Measurements from ENCODE around the gene ZMYND19.
"Not testable (repeated sequence)": the region's sequence is repeated elsewhere in the genome, so short reads cannot be mapped to it uniquely, and the experiment has no call there.

Gene ZMYND19

DNA sequence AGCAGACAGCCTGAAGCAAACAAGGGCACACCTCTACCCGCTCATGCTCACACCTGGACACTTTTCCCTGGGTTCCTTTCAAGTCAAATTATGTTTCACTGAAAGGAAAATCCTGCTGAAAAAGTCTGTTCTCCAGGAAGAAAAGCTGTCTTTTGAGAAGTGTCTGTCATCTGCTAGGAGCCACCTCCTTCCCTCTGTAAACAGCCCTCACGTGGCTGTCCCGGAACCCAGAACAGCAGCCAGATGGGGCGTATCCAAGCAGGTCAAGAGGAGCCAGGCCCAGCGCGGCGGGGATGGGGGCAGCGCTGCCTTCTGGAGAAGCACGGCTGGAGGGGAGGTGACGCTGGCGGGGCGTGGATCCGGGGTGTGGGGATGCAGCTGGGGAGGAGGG lies 40.1 kb downstream of the ZMYND19 start, which contains the start of gene PNPLA7:
PNPLA7 (minus strand) TSS at position 172 of the 391 bp plus-strand sequence. CDS start 205 bp downstream, outside the sequence.
- Histone ChIP-seq H3K9ac (ENCODE audit: low read length) (peak within 1 kb of the TSS; percentile 86), H3K27me3 (replicated peaks; ENCODE audit: control insufficient read depth, insufficient read depth, low read length) (no peaks in the 10 kb centered on the region), H3K4me1 (ENCODE audit: control insufficient read depth, insufficient read depth, low read length) (peaks cover 28% of the 10 kb centered on the region), H3K4me3 (ENCODE audit: low read length) (peak within 1 kb of the TSS; percentile 81), H3K36me3 (ENCODE audit: control insufficient read depth, insufficient read depth, low read length, severe bottlenecking) (peaks cover 11% of the 10 kb centered on the region), H3K9me3 (ENCODE audit: control insufficient read depth, low read length) (no peaks in the 10 kb centered on the region)
- peak; percentile 65 for DNase-seq (ENCODE audit: low read depth)

DNA sequence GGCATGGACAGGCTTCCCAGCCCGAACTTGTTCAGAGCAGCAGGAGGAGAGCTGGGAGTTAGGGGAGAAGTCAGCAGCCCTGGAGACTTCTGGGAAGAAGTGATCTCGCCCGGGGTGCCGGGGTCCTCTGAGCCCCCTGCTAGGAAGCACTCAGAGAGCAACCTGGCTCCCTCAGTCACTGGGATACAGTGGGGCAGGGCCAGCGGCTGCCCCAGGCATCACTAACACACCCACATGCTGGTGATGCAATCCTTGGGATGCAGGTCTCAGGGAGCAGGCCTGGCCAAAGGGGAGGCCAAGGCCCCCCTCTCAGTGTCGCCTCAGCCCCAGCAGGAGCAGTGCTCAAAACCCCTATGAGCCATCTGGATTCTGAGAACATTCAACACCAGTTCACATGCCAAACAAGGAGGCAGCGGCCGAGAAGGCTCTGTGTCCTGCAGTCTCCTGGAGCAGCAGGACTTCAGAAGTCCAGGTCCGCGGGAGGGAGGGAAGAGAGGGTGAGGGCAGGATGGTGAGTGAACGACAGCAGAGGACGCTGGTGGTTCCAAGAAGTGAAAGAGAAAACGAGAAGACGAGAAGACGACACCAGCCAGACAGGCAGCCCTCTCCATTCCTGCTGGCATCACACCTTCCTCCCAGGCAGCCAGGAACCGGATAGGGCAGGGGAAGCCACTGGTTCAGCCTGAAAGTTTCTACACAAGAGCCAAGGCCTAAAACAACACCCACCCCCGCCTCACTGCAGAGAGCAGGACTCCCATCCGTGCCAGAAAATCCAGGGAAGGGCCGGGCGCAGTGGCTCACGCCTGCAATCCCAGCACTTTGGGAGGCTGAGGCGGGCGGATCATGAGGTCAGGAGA lies 42.4 kb downstream of the ZMYND19 start:
- H3K4me3 ChIP-seq (ENCODE audit: low read length), result no peak overlapping the region
- DNase-seq (ENCODE audit: low read depth), result no peak
- no peaks in the 10 kb centered on the region for H3K9me3 ChIP-seq (ENCODE audit: control insufficient read depth, low read length)
- H3K36me3 ChIP-seq (ENCODE audit: control insufficient read depth, insufficient read depth, low read length, severe bottlenecking), result no peaks in the 10 kb centered on the region
- H3K27me3 ChIP-seq (replicated peaks; ENCODE audit: control insufficient read depth, insufficient read depth, low read length), result no peaks in the 10 kb centered on the region
- peak overlapping the region; percentile 45 for H3K9ac ChIP-seq (ENCODE audit: low read length)
- peaks cover 49% of the 10 kb centered on the region for H3K4me1 ChIP-seq (ENCODE audit: control insufficient read depth, insufficient read depth, low read length)

GRCh38 chr9:137545123-137545522 lies 45.2 kb downstream of the ZMYND19 start:
- peak overlapping the region; percentile 65 for H3K4me3 ChIP-seq (ENCODE audit: low read length)
- H3K36me3 ChIP-seq (ENCODE audit: control insufficient read depth, insufficient read depth, low read length, severe bottlenecking), result peaks cover 7% of the 10 kb centered on the region
- H3K9me3 ChIP-seq (ENCODE audit: control insufficient read depth, low read length), result no peaks in the 10 kb centered on the region
- H3K27me3 ChIP-seq (replicated peaks; ENCODE audit: control insufficient read depth, insufficient read depth, low read length), result no peaks in the 10 kb centered on the region
- peaks cover 60% of the 10 kb centered on the region for H3K4me1 ChIP-seq (ENCODE audit: control insufficient read depth, insufficient read depth, low read length)
- H3K9ac ChIP-seq (ENCODE audit: low read length), result peak overlapping the region; percentile 75
- DNase-seq (ENCODE audit: low read depth), result no peak

DNA sequence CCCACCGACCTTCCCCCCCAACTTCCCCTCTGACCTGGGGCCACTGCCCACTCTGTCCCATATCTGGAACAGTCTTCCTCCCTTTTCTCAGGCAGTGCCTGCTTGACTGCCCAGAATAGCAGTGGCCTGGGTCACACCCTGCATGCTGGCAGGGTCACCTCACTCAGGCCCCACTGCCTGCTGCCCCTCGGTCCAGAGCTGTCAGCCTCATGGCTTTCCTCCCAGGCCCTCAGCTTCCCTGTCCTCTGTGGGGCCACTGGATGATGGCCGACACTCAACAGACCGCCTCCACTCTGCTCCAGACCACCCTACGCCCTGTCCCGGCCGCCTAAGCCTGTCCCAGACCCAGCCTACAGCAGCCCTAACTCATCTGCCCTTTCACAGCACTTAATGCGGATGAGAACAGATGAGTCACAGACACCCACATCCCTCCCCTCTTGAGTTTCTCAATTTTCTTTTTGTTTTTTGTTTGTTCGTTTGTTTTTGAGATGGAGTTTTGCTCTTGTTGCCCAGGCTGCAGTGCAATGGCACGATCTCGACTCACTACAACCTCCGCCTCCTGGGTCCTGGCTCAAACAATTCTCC lies 46.0 kb downstream of the ZMYND19 start:
- H3K4me3 ChIP-seq (ENCODE audit: low read length), result peak overlapping the region; percentile 65

DNA sequence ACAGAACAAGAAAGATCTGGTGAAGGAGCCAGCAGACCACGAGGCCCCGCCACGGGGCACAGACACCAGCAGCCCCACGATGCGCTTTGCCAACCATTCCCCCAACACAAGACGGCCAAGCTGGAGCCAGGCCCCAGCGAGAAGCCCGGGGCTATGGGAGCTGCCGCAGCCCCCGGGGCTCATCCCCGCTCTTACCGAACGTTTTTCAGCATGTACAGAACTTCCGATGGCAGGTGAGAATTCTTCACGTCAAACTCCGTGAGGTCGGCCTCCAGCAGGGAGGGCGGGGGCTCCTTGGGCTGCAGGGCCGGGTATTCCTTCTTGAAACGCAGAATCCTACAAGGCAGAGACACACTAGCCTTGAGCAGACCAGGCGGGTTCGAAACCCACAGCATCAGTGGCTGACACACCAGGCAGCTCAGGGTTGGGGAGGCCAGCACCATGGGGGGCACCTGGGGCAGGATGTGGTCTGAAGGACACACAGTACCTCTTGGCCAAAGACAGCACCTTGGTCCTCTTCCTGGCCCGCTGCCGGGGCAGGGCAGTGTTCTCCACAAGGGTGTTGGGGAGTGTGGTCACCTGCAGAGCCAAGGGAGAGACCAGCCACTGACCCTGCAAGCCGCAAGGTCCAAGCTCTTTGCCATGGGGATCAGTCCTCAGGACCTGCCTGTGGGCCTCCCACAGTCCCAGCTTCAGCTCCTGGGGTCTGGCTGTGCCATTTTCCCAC lies 46.9 kb downstream of the ZMYND19 start:
- Histone ChIP-seq H3K4me3 (ENCODE audit: low read length) (peak overlapping the region; percentile 65), H3K9me3 (ENCODE audit: control insufficient read depth, low read length) (no peaks in the 10 kb centered on the region), H3K4me1 (ENCODE audit: control insufficient read depth, insufficient read depth, low read length) (peaks cover 47% of the 10 kb centered on the region), H3K9ac (ENCODE audit: low read length) (peak overlapping the region; percentile 75), H3K27me3 (replicated peaks; ENCODE audit: control insufficient read depth, insufficient read depth, low read length) (no peaks in the 10 kb centered on the region), H3K36me3 (ENCODE audit: control insufficient read depth, insufficient read depth, low read length, severe bottlenecking) (peaks cover 7% of the 10 kb centered on the region)
- no peak for DNase-seq (ENCODE audit: low read depth)

More for the DNA sequence above, 46.0 kb downstream of the ZMYND19 start:
- Histone ChIP-seq H3K9me3 (ENCODE audit: control insufficient read depth, low read length) (no peaks in the 10 kb centered on the region), H3K4me1 (ENCODE audit: control insufficient read depth, insufficient read depth, low read length) (peaks cover 53% of the 10 kb centered on the region), H3K27me3 (replicated peaks; ENCODE audit: control insufficient read depth, insufficient read depth, low read length) (no peaks in the 10 kb centered on the region), H3K36me3 (ENCODE audit: control insufficient read depth, insufficient read depth, low read length, severe bottlenecking) (peaks cover 7% of the 10 kb centered on the region), H3K9ac (ENCODE audit: low read length) (peak overlapping the region; percentile 75)
- no peak for DNase-seq (ENCODE audit: low read depth)

GRCh38 chr9:137542486-137542885 lies 47.8 kb downstream of the ZMYND19 start:
- Histone ChIP-seq H3K4me1 (ENCODE audit: control insufficient read depth, insufficient read depth, low read length) (peaks cover 38% of the 10 kb centered on the region), H3K9me3 (ENCODE audit: control insufficient read depth, low read length) (no peaks in the 10 kb centered on the region), H3K9ac (ENCODE audit: low read length) (no peak overlapping the region), H3K27me3 (replicated peaks; ENCODE audit: control insufficient read depth, insufficient read depth, low read length) (no peaks in the 10 kb centered on the region), H3K4me3 (ENCODE audit: low read length) (no peak overlapping the region), H3K36me3 (ENCODE audit: control insufficient read depth, insufficient read depth, low read length, severe bottlenecking) (peaks cover 10% of the 10 kb centered on the region)
- DNase-seq (ENCODE audit: low read depth), result no peak

DNA sequence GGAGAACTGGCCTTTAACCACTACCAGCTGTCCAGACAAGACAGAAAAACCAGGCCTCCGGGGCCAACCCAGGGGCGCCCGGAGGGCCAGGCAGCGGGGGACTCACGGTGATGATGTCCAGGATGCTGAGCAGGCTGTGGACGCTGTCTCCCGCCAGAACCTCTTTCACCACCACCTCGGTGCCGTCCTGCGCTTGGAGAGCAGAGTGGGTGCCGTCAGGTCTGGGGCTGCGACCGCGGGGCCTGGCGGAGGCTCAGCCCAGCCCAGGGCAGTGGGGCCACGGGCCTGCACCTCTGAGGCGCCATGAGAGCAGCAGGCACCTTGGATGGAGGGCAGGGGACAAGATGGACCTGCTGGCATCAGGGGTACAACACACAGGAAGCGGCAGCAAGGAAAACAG lies 49.8 kb downstream of the ZMYND19 start:
- Histone ChIP-seq H3K36me3 (ENCODE audit: control insufficient read depth, insufficient read depth, low read length, severe bottlenecking) (peaks cover 10% of the 10 kb centered on the region), H3K9ac (ENCODE audit: low read length) (no peak overlapping the region), H3K27me3 (replicated peaks; ENCODE audit: control insufficient read depth, insufficient read depth, low read length) (no peaks in the 10 kb centered on the region), H3K4me1 (ENCODE audit: control insufficient read depth, insufficient read depth, low read length) (peaks cover 32% of the 10 kb centered on the region), H3K9me3 (ENCODE audit: control insufficient read depth, low read length) (no peaks in the 10 kb centered on the region), H3K4me3 (ENCODE audit: low read length) (no peak overlapping the region)
- no peak for DNase-seq (ENCODE audit: low read depth)

DNA sequence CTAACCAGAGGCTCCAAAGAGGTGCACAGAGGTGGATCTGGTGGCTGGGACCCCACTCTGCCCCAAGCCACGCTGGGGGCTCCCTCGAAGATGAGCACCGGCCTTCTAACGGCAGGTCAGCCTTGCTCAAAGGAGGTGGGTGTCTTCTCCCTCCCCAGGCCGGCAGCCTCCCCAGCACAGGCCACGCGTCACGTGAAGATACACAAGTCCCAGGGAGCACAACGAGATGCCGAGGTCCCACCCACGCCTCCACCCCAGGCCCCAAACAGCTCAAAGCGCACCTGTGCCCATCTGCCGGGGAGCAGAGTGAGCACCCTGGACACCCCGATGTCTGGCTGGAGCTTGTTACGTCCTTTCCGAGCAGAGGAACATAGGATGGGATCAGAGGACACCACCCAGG lies 52.3 kb downstream of the ZMYND19 start:
- peaks cover 22% of the 10 kb centered on the region for H3K4me1 ChIP-seq (ENCODE audit: control insufficient read depth, insufficient read depth, low read length)
- H3K9ac ChIP-seq (ENCODE audit: low read length), result no peak overlapping the region
- H3K4me3 ChIP-seq (ENCODE audit: low read length), result no peak overlapping the region
- no peaks in the 10 kb centered on the region for H3K9me3 ChIP-seq (ENCODE audit: control insufficient read depth, low read length)
- no peaks in the 10 kb centered on the region for H3K27me3 ChIP-seq (replicated peaks; ENCODE audit: control insufficient read depth, insufficient read depth, low read length)
- no peak for DNase-seq (ENCODE audit: low read depth)
- peaks cover 10% of the 10 kb centered on the region for H3K36me3 ChIP-seq (ENCODE audit: control insufficient read depth, insufficient read depth, low read length, severe bottlenecking)

DNA sequence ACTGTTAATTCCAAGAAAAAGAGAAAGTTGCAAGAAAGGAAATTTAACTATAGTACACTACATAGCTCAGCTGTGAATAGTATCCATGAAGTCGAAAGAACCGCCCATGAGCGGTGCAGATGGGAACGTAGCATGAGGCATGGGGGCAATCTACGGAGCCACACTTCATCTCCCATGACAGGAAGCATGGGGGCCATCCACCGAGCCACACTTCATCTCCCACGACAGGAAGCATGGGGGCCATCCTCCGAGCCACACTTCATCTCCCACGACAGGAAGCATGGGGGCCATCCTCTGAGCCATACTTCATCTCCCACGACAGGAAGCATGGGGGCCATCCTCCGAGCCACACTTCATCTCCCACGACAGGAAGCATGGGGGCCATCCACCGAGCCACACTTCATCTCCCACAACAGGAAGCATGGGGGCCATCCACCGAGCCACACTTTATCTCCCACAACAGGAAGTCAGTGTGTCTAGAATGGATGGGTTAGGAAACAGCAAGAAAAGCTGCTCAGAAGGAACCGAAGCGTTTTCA lies 53.6 kb downstream of the ZMYND19 start:
- not testable (repeated sequence) for DNase-seq (ENCODE audit: low read depth)

GRCh38 chr9:137535120-137535428 lies 55.2 kb downstream of the ZMYND19 start:
- no peak overlapping the region for H3K4me3 ChIP-seq (ENCODE audit: low read length)
- peaks cover 9% of the 10 kb centered on the region for H3K4me1 ChIP-seq (ENCODE audit: control insufficient read depth, insufficient read depth, low read length)
- peak overlapping the region; percentile 20 for H3K9ac ChIP-seq (ENCODE audit: low read length)
- H3K27me3 ChIP-seq (replicated peaks; ENCODE audit: control insufficient read depth, insufficient read depth, low read length), result no peaks in the 10 kb centered on the region
- DNase-seq (ENCODE audit: low read depth), result no peak
- no peaks in the 10 kb centered on the region for H3K9me3 ChIP-seq (ENCODE audit: control insufficient read depth, low read length)
- H3K36me3 ChIP-seq (ENCODE audit: control insufficient read depth, insufficient read depth, low read length, severe bottlenecking), result peaks cover 3% of the 10 kb centered on the region

More for the DNA sequence above, 53.6 kb downstream of the ZMYND19 start:
- Histone ChIP-seq H3K4me1 (ENCODE audit: control insufficient read depth, insufficient read depth, low read length) (peaks cover 11% of the 10 kb centered on the region), H3K36me3 (ENCODE audit: control insufficient read depth, insufficient read depth, low read length, severe bottlenecking) (peaks cover 10% of the 10 kb centered on the region)
- H3K27me3 ChIP-seq (replicated peaks; ENCODE audit: control insufficient read depth, insufficient read depth, low read length); H3K9ac ChIP-seq (ENCODE audit: low read length); H3K9me3 ChIP-seq (ENCODE audit: control insufficient read depth, low read length); H3K4me3 ChIP-seq (ENCODE audit: low read length): not testable (repeated sequence)

Data from adipocyte (in vitro differentiated cells).